SJSA1 (cell line): ENCODE data around the gene OSBPL5. TPM values are rescaled to one million over a fixed set of nuclear protein-coding genes. Genes with fewer than 3 reads are reported as not detected.

Experiments used
- DNase-seq, 2 experiments: peaks; one replicate each; pipeline ENCODE4 v3.0.0-alpha.2; 2015 to 2020; ENCODE audit warnings: low spot score in 2 of 2, low read depth in 1 of 2
- H3K27ac ChIP-seq: fragments of 250-450 bp; sonication (Bioruptor Pico); 2 replicates; pipeline ENCODE4 v1.5.1; 2020; ENCODE audit warnings: mild to moderate bottlenecking, moderate library complexity
- H3K27me3 ChIP-seq: fragments of 250-450 bp; sonication (Bioruptor Pico); replicated peaks from 2 replicates; pipeline ENCODE4 v1.5.1; 2020; ENCODE audit warnings: mild to moderate bottlenecking, moderate library complexity
- H3K36me3 ChIP-seq: fragments of 250-450 bp; sonication (Bioruptor Pico); 2 replicates; pipeline ENCODE4 v1.5.1; 2020; ENCODE audit warnings: mild to moderate bottlenecking
- H3K4me1 ChIP-seq: fragments of 250-450 bp; sonication (Bioruptor Pico); replicated peaks from 2 replicates; pipeline ENCODE4 v1.6.1; 2021; ENCODE audit warnings: mild to moderate bottlenecking
- H3K4me3 ChIP-seq: fragments of 250-450 bp; sonication (Bioruptor Pico); 2 replicates; pipeline ENCODE4 v1.5.1; 2020; ENCODE audit warnings: mild to moderate bottlenecking
- H3K9me3 ChIP-seq: fragments of 250-450 bp; sonication (Bioruptor Pico); replicated peaks from 2 replicates; pipeline ENCODE4 v1.5.1; 2020; ENCODE audit warnings: mild to moderate bottlenecking
- total RNA-seq: library from RNA; depleted of rRNA; stranded (reverse); fragments of >200 nt; shearing (Covaris generic); gene quantifications from 2 replicates; pipeline ENCODE4 v1.2.3, GENCODE V29; 2014

The OSBPL5 gene
- total RNA-seq, 1 experiment from 2014 or later, result 45.3 TPM

GRCh38 chr11:3106736-3107524 lies 58.2 kb downstream of the OSBPL5 start:
- no peaks in the 10 kb centered on the region for H3K27me3 ChIP-seq
- H3K4me1 ChIP-seq, result no peaks in the 10 kb centered on the region
- no peak overlapping the region for H3K27ac ChIP-seq
- H3K36me3 ChIP-seq, result peaks cover 57% of the 10 kb centered on the region
- H3K4me3 ChIP-seq, result no peak overlapping the region
- DNase-seq, result no peak
- H3K9me3 ChIP-seq, result no peaks in the 10 kb centered on the region

- H3K36me3 ChIP-seq, result peaks cover 58% of the 10 kb centered on the region
- no peaks in the 10 kb centered on the region for H3K27me3 ChIP-seq
- H3K27ac ChIP-seq, result no peak overlapping the region
- no peak for DNase-seq
- H3K9me3 ChIP-seq, result no peaks in the 10 kb centered on the region
- no peaks in the 10 kb centered on the region for H3K4me1 ChIP-seq
- H3K4me3 ChIP-seq, result no peak overlapping the region
Observed at GRCh38 chr11:3105791-3106735, 59.0 kb downstream of the OSBPL5 start.

- Histone ChIP-seq H3K4me1 (no peaks in the 10 kb centered on the region), H3K4me3 (no peak overlapping the region), H3K27ac (no peak overlapping the region), H3K36me3 (peaks cover 61% of the 10 kb centered on the region), H3K27me3 (no peaks in the 10 kb centered on the region), H3K9me3 (no peaks in the 10 kb centered on the region)
- no peak for DNase-seq
Observed at GRCh38 chr11:3104961-3105790, 59.9 kb downstream of the OSBPL5 start.

GRCh38 chr11:3104051-3104714 lies 60.9 kb downstream of the OSBPL5 start:
- Histone ChIP-seq H3K4me3 (no peak overlapping the region), H3K36me3 (peaks cover 61% of the 10 kb centered on the region), H3K27me3 (no peaks in the 10 kb centered on the region), H3K9me3 (no peaks in the 10 kb centered on the region), H3K4me1 (no peaks in the 10 kb centered on the region), H3K27ac (no peak overlapping the region)
- peak in 1 of 2 experiments; percentile 46 for DNase-seq

- no peaks in the 10 kb centered on the region for H3K27me3 ChIP-seq
Observed at GRCh38 chr11:3103076-3103475, 62.0 kb downstream of the OSBPL5 start.

GRCh38 chr11:3102641-3102921 lies 62.5 kb downstream of the OSBPL5 start:
- no peaks in the 10 kb centered on the region for H3K4me1 ChIP-seq
- peak in 1 of 2 experiments; percentile 39 for DNase-seq
- H3K36me3 ChIP-seq, result peaks cover 54% of the 10 kb centered on the region
- no peak overlapping the region for H3K27ac ChIP-seq
- no peaks in the 10 kb centered on the region for H3K27me3 ChIP-seq
- no peak overlapping the region for H3K4me3 ChIP-seq
- no peaks in the 10 kb centered on the region for H3K9me3 ChIP-seq

More at GRCh38 chr11:3103076-3103475, 62.0 kb downstream of the OSBPL5 start:
- Histone ChIP-seq H3K27ac (no peak overlapping the region), H3K4me1 (no peaks in the 10 kb centered on the region), H3K4me3 (no peak overlapping the region), H3K36me3 (peaks cover 56% of the 10 kb centered on the region), H3K9me3 (no peaks in the 10 kb centered on the region)
- DNase-seq, result peak in 1 of 2 experiments; percentile 47

- peaks cover 49% of the 10 kb centered on the region for H3K36me3 ChIP-seq
- H3K4me3 ChIP-seq, result no peak overlapping the region
- DNase-seq, result peak in 1 of 2 experiments; percentile 52
- H3K4me1 ChIP-seq, result no peaks in the 10 kb centered on the region
- no peaks in the 10 kb centered on the region for H3K9me3 ChIP-seq
- no peaks in the 10 kb centered on the region for H3K27me3 ChIP-seq
- H3K27ac ChIP-seq, result no peak overlapping the region
Observed at GRCh38 chr11:3101921-3102640, 63.0 kb downstream of the OSBPL5 start.

- peaks cover 42% of the 10 kb centered on the region for H3K36me3 ChIP-seq
Observed at GRCh38 chr11:3099178-3099577, 65.9 kb downstream of the OSBPL5 start.

GRCh38 chr11:3096909-3097530 lies 68.1 kb downstream of the OSBPL5 start:
- no peaks in the 10 kb centered on the region for H3K27me3 ChIP-seq
- no peak overlapping the region for H3K4me3 ChIP-seq
- H3K36me3 ChIP-seq, result peaks cover 46% of the 10 kb centered on the region
- peaks cover 16% of the 10 kb centered on the region for H3K4me1 ChIP-seq
- DNase-seq, result no peak
- no peak overlapping the region; the same call in 1 of the 2 replicates for H3K27ac ChIP-seq
- H3K9me3 ChIP-seq, result no peaks in the 10 kb centered on the region

More at GRCh38 chr11:3099178-3099577, 65.9 kb downstream of the OSBPL5 start:
- Histone ChIP-seq H3K9me3 (no peaks in the 10 kb centered on the region), H3K27ac (no peak overlapping the region), H3K4me3 (no peak overlapping the region), H3K27me3 (no peaks in the 10 kb centered on the region), H3K4me1 (peaks cover 16% of the 10 kb centered on the region)
- no peak for DNase-seq

GRCh38 chr11:3095712-3096361 lies 69.3 kb downstream of the OSBPL5 start:
- DNase-seq, result peak; percentile 91 to 96
- Histone ChIP-seq H3K9me3 (no peaks in the 10 kb centered on the region), H3K36me3 (peaks cover 47% of the 10 kb centered on the region), H3K27me3 (no peaks in the 10 kb centered on the region), H3K4me1 (peaks cover 22% of the 10 kb centered on the region), H3K4me3 (0 out of 2 replicates have a peak overlapping the region, but pooled peaks have one; percentile 3), H3K27ac (peak overlapping the region; percentile 92)

- no peaks in the 10 kb centered on the region for H3K9me3 ChIP-seq
- H3K27ac ChIP-seq, result no peak overlapping the region
- no peak overlapping the region for H3K4me3 ChIP-seq
- peak in 1 of 2 experiments; percentile 49 for DNase-seq
- H3K4me1 ChIP-seq, result peaks cover 22% of the 10 kb centered on the region
- H3K27me3 ChIP-seq, result no peaks in the 10 kb centered on the region
- peaks cover 47% of the 10 kb centered on the region for H3K36me3 ChIP-seq
Observed at GRCh38 chr11:3094223-3094824, 70.8 kb downstream of the OSBPL5 start.
